Activated CD8-positive, alpha-beta memory T cell treated with anti-CD3 and anti-CD28 coated beads, Interleukin-2, amount 50 U/mL, for 1 hour (primary cell): Measurements from ENCODE around the gene THOP1.
"Not testable (repeated sequence)": the region's sequence is repeated elsewhere in the genome, so short reads cannot be mapped to it uniquely, and the experiment has no call there.

Experiments used
- DNase-seq: peaks from one replicate; pipeline ENCODE4 v3.0.0-alpha.2; 2020; ENCODE audit errors: extremely low read depth

Gene THOP1

DNA sequence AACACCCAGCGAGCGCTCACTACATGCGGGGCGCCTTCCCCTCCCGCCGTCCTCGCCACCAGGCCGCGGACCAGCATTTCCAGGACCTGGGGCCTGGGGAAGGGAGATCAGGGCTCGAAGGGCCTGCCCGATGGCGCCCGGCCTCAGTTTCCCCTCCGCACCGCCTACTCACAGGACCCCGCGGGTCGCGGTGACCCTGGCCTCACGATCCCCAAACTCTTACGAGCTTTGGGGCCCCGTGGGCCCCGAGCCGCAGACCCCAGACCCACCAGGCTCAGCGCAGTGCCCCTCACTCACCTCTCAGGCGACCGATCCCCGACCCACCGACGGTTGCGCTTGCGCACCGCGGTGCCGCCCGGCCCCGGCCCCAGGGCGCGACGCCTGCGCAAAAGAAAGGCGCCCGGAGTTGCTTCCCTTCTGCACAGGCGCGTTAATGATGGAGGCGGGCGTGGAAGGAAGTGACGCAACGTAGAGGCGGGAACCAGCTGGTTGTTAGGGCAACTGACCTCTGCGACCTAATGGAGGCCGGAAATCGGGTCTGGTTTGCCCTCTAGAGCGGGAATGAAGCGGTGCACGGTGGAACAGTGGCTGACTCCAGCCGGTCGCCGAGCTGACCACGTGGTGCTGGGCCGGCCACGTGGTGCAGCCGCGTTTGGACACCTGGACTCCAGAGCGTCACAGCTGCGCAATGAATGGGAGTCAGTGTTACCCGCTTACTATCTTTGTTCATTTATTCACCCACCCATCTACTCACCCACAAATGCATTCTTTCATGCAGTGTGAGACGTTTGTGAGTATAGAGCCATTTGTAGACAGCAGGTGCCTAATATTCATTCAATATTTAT, 2.1 kb upstream of the THOP1 start, which contains the start of gene SGTA:
SGTA (minus strand) TSS at position 338 of the 845 bp plus-strand sequence. CDS start 14,205 bp downstream, outside the sequence.
- DNase-seq = peak; percentile 88

DNA sequence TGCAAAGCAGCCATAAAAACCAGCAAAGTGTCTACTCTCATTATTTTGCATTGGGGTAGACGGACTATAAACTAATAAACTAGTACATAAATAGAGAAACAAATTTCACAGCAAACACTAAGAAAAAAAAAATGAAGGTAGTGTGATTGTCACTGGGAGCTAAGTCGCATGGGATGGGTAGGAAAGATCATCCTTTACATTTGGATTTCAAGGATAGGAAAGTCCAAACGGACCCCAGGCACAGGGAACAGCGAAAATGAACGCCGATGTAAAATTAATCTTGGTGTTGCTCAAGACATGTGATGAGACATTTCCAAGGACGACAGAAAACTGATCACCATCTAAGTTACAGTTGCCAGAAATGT, 1.5 kb upstream of the THOP1 start:
- no peak for DNase-seq

DNA sequence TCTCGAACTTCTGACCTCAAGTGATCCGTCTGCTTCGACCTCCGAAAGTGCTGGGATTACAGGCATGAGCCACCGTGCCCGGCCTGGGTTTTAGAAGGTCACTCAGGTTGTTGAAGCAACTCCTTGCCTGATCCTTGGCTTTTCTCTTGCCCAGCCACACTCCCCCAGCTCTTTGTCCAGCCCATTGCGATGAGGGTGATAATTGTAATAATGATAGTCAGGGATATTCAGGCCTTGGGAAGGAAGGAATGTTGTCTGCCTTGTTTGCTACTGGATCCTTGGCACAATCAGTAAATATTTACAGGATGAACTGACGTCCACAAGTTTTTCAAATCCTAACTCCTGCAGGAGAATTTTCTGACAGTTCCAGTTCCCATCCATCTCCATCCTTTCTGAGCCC, 1.8 kb downstream of the THOP1 start:
- no peak for DNase-seq

DNA sequence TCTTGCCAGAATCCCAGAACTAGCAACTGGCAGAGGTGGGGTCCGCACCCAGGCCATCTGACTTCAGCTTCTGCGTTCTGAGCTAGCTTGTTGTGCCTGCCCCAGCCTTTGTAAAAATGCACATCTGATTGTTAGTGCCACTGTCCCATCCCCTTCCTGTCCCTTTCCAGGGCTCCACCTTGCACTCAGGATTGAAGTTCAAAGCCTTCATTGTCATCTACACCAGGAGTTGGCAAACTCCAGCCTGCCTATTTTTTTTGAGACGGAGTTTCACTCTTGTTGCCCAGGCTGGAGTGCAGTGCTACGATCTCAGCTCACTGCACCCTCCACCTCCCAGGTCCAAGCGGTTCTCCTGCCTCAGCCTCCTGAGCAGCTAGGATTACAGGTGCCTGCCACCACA, 2.9 kb downstream of the THOP1 start:
- DNase-seq = no peak

DNA sequence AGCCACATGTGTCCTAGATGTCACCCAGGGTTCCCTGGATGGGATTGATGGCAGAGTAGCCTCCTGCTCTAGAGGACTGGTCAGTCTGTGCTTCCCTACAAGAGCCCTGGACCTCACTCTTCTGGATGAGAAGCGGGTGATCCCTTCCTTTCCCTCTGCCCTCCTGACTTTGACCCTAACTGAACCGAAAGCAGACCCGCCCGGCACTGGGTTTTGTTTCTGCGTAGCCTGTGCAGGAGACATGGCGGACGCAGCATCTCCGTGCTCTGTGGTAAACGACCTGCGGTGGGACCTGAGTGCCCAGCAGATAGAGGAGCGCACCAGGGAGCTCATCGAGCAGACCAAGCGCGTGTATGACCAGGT, 4.9 kb downstream of the THOP1 start:
- no peak for DNase-seq

DNA sequence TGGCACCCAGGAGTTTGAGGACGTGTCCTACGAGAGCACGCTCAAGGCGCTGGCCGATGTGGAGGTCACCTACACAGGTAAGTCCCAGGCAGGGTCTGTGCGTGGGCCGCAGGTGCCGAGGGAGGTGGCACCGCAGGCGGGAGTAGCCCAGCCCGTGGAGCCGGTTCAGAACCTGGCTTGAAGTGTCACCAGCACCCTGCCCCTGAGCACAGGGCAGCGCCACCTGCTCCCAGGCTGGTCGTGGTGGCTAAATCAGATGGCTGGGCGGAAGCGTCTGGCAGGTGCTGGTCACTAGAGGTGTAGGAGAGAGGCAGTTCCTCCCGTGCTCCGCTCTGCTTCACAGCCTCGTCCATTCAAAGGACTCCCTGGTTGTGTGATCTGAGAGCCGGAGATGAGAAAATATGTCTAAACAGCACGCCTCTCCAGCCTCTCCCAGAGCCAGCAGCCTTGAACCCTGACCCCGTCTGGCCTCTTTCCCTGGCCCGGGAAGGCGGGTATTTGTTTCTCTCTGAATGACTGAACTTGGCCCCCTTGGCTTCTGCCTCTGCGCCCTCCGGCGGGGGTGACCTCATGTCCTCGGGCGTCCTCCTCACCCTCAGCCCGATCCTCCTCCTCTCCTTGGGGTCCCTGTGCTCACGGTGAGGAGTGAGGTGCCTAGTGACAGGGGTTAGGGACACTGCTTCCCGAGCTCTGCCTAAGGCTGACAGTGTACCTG, 5.4 kb downstream of the THOP1 start:
- DNase-seq = no peak

DNA sequence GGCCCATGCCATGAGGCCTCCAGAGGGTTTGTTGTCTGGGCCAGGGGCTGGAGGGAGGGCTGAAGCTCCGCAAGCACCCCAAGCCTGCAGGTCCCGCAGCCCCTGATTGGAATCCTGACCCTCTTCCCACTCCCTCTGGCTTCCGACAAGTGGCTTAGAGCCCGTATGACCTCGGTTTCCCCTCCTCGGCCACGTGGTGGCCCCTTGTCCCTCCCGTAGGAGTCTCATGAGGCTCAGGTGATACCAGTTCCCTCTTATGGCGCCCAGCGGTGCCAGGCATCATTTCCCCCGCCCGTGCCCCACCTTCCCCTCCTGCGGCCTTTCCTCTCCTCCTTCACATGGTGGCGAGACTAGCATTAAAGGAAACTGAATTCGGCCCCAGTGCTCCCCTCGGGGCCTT, 6.1 kb downstream of the THOP1 start:
- no peak for DNase-seq

DNA sequence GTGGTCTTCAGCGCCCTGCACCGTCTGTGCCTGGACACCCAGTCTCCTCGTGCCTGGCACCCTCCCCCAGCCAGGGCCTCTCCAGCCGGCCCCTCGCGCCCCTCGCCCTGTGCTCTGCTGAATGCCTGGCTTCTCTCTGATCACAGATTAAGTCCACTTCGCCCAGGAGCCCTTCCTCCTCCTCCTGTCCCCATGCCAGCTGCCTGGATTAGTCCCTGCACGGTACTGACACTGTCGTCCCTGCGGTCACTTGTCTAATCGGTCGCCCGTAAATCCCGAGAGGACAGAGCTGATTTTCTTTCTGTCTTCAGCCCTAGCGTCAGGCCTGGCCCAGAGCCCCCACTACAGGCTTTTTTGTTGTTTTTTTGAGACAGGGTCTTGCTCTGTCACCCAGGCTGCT, 6.6 kb downstream of the THOP1 start:
- DNase-seq = no peak

DNA sequence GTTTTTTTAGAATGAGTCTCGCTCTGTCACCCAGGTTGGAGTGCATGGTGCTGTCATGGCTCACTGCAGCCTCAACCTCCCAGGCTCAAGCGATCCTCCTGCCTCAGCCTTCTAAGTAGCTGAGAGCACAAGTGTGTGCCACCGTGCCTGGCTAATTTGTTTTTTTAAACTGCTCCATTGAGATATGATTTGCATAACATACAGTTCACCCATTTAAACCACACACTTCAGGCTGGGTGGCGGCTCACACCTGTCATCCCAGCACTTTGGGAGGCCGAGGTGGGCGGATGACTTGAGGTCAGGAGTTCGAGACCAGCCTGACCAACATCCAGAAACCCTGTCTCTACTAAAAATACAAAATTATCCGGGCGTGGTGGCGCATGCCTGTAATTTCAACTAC, 7.4 kb downstream of the THOP1 start:
- not testable (repeated sequence) for DNase-seq

DNA sequence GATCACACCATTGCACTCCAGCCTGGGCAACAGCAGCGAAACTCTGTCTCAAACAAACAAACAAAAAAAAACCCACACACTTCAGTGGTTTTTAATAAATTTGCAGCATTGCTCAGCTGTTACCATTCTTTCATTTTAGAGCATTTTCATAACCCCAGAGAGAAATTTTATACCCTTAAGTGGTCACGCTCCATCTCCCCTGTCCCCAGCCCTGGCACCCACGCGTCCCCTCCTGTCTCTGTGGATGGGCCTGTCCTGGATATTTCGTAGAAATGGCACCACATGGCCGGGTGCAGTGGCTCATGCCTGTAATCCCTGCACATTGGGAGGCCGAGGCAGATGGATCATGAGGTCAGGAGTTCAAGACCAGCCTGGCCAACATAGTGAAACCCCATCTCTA, 7.8 kb downstream of the THOP1 start:
- DNase-seq = no peak

DNA sequence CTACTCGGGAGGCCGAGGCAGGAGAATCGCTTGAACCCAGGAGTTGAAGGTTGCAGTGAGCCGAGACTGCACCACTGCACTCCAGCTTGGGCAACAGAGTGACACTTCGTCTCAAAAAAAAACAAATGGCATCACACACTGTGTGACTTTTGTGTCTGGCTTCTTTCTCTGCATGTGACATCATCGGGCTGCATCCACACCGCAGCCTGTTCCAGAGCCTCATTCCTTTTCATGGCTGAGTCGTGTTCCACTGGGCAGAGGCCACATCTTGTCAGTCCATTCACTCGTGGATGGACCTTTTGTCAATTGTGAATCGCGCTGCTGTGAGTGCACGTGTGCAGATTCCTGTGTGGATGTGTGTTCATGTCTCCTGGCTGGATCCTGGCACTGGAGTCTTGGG, 8.3 kb downstream of the THOP1 start:
- no peak for DNase-seq

DNA sequence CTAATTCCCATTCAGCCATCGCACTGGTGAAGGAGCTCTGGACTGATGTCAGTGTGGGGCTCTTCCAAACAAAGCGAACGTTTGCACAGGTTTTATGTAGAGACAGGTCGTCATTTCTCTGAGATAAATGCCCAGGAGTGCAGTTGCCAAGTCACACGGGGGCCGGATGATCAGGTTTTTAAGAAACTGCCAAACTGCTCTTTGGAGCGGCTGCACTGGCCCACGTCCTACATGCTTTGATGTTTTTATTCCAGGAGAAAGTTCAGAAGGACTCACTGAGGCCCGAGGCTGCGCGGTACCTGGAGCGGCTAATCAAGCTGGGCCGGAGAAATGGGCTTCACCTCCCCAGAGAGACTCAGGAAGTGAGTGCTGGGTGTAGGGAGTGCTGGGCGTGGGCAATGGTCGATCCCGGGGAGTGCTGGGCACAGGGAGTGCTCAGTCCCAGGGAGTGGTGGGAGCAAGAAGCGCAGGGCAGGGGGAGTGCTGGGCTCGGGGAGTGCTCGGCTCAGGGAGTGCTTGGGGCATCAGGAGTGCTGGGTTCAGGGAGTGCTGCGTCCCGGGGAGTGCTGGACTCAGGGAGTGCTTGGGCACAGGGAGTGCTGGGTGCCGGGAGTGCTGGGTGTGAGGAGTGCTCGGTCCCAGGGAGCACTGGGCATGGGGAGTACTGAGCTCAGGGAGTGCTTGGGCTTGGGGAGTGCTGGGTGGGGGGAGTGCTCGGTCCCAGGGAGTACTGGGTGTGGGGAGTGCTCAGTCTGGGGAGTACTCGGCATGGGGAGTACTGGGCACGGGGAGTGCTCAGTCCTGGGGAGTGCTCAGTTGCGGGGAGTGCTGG, 10.7 kb downstream of the THOP1 start:
- no peak for DNase-seq

DNA sequence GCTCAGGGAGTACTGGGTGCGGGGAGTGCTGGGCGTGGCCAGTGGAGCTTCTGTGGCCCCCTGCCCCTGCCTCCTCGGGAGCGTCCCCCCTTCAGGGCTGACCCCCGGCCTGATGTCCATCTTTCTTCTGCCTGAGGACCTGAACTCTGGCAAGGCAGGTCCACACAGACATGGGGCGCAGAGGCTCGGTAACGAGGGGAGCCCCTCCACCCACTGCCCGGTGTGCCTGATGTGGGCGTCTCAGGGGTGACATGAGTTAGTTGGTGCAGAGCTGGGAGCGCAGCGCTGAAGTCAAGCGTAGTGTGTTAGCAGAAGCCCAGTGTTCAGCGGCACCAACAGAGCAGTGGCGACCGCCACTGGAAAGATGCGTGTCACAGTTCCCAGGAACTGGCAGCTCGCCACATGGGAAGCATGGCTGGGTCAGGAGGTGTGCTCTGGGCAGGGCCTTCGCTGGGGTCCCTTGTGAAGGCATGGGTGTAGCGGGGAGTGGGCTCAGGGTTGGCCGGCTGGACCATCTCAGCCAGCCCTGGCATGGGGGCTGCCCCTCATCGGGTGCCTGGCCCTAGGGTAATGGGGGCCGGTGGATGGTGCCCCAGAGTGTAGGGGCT, 11.5 kb downstream of the THOP1 start:
- DNase-seq = no peak

DNA sequence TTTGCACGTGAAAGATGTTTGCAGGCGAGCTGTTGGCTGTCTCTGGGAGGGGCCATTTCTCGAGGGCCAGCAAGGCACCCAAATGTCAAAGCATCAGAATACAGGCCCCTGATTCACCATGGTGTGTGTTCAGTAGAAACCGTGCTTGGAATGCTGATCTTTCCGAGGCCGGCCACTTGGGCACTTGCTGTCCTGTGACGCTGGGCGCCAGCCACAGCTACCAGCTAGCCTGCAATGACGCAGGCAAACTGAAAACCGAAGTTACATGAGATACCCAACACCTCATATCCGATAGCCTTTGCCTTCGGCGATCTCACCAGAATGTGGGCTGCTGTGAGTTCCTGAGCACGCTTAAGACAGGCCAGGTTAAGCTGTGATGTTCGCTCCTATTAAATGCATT, 12.0 kb downstream of the THOP1 start:
- no peak for DNase-seq

DNA sequence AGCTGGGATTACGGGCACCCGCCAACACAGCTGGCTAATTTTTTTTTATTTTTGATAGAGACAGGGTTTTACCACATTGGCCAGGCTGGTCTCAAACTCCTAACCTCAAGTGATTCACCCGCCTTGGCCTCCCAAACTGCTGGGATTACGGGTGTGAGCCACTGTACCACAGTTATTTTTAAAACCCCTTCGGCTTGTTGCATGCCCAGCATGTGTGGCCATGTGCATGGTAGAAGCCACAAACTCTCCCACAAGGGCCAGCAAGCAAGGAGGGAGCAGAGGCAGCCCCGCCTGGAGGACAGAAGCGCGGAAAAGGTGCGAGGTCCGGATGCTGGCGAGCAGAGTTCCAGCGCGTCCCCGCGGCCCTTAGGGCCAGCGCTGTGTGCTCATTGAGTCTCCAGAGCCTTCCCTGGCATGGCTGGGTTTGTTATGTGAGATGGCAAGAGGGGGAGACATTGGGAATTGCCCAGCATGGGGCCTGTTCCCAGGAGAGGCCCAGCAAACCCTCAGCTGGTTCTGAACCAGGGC, 12.9 kb downstream of the THOP1 start:
- DNase-seq = no peak

DNA sequence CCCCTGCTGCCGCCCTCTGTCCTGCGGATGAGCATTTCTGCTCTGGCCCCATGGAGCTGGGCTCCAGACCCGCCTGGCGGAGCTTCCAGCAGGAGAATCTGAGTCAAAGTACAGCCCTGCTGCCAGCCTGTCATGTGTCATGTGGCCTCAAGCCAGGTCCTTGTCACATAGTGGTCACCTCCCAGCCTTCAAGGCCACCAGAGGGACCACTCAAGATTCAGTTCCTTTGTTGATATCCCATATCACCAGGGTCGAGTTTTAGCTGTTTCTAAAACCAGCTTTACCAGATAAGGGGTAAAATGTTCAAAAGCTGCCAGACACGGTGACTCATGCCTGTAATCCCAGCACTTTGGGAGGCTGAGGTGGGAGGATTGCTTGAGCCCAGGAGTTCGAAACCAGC, 13.4 kb downstream of the THOP1 start:
- DNase-seq = no peak

DNA sequence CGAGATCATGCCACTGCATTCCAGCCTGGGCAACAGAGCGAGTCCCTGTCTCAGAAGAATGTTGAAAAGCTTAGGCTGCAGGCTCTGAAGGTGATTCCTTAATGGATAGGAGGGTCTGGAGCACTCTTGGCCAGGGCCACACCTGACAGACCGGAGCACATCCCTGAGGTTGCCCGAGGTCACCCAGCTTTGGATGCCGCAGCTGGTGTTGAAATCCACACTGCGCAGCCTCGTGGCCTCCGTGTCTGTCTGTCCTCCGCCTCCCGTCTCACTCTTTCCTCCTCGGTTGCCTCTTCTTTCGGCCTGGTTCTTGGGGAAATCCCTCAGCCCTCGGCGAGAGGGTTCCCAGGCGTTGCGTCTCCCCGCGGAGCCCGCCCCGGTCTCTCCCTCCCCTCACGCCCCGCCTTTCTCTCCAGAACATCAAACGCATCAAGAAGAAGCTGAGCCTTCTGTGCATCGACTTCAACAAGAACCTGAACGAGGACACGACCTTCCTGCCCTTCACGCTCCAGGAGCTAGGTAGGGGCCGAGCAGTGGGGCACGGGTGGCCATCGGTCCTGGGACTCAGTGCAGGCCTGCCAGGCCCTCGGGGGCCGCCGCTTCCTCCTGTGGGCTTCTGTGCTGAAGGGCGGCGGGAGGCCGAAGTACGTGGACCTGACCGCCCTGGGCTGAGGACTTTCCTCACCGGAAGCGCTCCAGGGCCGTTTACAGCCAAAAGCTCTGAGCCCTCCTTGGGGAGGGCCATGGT, 14.1 kb downstream of the THOP1 start:
- DNase-seq = no peak

DNA sequence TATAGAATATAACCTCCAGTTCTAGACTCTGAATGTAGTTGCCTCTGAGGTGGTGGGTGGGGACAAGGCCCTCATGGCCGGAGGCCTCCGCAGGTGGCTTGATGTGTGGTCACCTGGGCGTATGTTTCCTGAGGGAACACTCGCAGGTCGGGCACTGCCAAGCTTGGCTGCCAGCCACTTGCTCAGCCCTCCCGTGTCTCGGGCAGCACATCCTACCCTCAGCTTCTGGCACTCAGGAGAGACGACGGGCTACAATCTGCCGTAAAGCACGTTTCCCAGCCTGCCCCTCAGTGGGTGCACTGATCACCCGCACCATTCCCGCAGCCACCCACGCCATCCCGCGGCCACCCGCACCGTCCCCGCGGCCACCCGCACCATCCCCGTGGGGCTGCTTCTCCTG, 15.2 kb downstream of the THOP1 start:
- DNase-seq = no peak

DNA sequence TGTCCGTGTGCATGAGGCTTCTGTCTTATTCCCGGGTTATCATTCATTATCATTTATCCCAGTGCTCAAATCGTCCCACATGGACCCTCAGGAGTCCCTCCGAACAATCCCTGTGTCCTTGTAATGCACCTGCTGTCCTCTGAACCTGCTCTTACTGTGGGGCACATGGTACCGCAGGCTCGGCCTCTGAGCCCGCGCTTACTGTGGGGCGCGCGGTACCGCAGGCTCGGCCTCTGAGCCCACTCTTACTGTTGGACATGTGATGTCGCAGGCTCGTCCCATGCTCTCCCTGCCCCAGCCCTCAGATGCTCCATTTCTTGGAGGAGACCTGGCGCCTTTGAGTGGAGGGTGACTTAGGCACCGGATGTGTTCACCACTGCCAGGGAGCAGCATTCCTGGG, 17.5 kb downstream of the THOP1 start:
- no peak for DNase-seq

DNA sequence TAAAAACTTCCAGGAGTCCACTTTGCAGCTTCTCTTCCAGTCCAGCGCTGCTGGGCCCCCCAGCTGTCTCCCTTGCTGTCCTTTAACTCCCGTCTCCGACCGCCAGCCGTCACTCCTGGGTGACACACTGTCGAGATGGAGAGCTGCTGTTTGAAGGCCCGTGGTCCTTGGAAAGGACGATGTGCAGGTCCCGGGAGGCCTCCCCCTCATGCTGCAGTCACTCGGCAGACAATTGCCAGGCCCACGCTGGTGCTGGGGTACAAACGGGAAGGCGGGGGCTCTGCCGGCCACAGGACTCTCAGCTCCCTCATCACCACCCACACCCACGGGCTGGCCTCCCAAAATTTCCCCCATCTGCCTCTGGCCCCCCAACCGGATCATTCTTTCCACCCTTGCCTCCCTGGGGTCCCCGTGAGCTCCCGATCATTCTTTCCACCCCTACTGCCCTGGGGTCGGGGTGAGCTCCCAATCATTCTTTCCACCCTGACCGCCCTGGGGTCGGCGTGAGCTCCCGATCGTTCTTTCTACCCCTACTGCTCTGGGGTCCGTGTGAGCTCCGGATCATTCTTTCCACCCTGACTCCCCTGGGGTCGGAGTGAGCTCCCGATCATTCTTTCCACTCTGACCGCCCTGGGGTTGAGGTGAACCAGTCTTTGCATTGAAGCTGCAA, 18.3 kb downstream of the THOP1 start:
- DNase-seq = no peak
